ENCODE data around the gene MXD3.

- TF ChIP-seq CTCF (IDR thresholded peaks at IDR 0.05): no peak
- TF ChIP-seq EZH2 (IDR thresholded peaks at IDR 0.05): no peak
Measured at GRCh38 chr5:177276886-177277285, 34.8 kb downstream of the MXD3 start.

All from neural progenitor cell (in vitro differentiated cells).